SHP77 (cell line): ENCODE data around the gene WDR88.
A peak's percentile ranks its signal among the peaks of the same experiment; 100 is the strongest.
"Not testable (repeated sequence)": the region's sequence is repeated elsewhere in the genome, so short reads cannot be mapped to it uniquely, and the experiment has no call there.

Experiments used
- DNase-seq, 2 experiments: peaks; one replicate each; lab custom pipeline; 2025; lab: John Stamatoyannopoulos, UW

WDR88 gene

DNA sequence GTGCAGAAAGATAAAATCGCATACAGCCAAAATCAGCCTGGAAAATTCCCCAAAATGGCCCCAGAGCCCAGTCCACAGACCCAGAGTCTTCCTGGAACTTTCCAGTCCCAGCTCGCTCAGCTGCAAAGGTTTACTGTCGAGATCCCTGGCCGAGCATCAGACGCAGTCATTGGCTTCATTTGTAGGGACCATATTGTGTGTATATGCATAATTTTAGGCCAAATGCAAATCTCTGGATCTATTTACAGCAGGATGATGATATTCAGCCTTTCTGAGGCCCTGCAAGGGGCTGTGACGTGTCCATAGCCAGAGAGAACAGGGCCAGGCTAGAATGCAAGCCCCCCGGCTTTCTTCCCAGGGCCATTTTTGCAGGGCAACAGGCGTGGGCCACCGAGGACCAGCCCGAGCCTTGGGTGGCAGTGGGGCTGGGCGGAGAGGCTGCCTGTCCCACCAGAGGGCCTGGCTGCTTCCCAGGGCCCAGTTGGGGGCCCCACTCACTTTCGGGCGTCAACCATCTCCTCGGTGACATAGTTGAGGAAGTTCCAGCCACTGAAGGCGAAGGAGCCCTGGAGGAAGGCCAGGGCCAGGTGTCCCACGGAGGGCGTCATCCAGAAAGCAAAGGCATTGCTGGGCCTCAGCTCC is 80.0 kb downstream of the WDR88 start:
- no peak for DNase-seq

DNA sequence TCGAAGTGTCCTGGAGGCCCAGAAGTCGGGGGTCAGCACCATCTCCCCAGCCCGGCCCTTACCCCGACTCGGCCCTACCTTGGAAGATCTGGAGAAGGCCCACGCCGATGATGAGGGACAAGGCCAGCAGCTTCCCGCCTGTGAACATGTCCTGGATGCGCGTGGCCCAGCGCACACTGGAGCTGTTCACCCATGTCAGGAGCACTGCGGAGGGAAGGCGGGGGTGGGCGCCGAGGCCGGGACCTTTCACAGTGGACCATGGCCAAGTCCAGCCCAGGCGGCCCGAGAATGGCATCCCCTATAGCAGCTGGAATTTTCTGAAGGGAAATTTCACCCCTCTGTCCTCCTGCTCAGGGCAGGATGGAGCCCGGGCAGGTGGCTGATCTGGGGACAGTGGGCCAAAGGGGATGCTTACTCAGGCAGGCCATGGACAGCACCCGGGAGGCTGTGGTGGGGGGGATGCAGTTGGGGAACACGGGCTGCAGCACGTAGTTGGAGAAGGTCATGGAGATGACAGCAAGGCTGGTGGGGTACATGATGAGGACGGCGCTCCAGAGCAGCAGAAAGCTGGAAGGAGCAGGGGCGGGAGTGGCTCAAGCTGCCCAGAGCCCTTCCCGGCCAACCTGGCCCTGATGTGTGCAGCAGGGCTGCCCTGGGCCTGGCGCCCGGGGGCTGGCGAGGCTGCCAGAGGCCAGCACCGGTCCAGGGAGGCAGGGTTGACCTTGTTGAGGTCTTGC is 80.7 kb downstream of the WDR88 start:
- DNase-seq, result no peak

DNA sequence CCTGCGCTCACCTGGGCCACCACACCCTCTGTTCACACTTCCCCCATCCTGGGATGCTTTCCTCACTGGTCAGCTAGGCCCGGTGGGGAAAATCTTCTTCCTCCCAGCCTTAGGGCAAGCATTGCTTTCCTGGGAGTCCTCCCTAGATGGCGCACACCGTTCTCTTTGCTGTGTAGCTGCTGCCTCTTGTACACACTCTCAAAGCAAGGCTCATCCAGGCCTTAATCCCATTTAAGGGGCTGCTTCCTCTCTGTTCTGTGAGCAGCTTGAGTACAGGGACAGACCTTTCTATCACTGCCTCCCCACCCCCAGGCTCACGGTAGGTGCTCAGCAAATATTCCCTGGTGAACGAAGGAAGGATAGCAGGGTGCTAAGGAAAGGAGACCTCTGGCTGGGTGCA is 82.7 kb downstream of the WDR88 start:
- DNase-seq, result peak; percentile 44 to 67

DNA sequence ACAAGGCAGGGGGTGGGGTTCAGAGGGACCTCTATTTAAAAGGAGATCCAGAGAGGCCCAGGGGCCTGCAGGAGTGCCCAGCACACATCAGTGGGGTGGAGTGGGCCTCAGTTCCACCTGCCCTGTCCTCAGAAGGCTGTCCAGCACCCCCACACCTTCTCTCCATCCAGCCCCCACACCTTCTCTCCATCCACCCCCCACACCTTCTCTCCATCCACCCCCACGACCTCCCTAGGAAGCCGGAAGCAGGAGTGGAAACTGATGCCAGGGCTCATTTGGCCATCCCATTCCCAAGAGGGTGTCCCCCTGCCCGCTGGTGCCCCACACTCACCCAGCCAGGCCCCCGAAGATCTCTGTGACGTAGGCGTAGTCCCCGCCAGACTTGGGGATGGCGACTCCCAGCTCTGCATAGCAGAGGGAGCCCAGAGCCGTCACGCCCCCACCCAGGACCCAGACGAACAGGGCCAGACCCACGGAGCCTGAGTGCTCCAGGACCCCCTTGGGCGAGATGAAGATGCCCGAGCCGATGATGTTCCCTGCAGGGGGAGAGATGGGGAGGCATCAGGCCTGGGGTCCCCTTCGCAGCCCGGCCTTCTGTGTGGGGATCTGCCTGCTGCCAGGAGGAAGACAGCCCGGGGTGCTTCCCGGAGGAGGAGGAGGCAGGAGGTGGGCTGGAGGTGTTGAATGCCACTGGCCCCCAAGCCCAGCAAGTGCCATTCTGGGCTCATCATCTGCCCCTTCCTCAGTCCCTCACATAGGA is 83.7 kb downstream of the WDR88 start:
- no peak for DNase-seq

DNA sequence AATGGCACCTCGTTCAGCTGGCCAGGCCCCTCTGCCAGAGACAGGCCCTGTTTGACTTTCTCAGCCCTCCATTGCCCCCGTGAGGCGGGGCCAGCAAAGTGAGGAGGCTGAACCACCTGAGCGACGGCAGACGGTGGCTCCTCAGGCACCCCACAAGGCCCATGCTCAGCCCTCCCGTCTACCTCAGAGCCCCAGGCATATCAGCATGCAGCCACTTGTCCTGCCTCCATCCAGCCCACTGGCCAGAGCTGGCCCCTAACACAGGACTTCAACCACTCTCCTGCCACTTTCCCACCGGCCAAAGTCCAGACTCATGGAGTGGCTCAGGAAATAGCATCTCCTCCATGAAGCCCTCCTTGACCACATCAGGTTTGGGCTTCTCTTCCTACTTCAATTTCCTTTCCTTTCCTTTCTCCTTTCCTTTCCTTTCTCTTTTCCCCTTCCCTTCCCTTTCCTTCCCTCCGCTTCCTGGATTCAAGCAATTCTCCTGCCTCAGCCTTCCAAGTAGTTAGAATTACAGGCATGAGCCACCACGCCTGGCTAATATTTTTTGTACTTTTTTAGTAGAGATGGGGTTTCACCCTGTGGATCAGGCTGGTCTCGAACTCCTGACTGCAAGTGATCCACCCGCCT is 84.4 kb downstream of the WDR88 start:
- no peak for DNase-seq

DNA sequence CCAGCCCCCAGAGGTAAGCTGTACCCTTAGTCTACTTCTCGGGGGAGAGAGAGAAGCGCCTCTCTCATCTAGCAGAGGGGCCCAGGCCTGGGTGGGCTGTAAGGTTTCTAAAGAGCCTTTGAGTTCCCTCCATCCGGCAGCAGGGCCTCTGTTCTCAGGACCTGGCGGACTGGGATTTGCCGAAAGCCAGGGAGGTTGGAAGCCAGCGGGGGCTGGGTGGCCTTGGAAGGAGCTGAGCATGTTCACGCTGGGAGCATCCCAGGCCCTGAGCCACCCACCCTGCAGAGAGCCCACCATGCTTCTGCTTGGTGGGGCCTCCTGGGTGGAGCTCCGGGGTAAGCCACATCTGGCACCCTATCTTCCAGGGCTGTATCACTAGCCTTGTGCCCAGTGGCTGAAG is 86.0 kb downstream of the WDR88 start:
- DNase-seq, result no peak

DNA sequence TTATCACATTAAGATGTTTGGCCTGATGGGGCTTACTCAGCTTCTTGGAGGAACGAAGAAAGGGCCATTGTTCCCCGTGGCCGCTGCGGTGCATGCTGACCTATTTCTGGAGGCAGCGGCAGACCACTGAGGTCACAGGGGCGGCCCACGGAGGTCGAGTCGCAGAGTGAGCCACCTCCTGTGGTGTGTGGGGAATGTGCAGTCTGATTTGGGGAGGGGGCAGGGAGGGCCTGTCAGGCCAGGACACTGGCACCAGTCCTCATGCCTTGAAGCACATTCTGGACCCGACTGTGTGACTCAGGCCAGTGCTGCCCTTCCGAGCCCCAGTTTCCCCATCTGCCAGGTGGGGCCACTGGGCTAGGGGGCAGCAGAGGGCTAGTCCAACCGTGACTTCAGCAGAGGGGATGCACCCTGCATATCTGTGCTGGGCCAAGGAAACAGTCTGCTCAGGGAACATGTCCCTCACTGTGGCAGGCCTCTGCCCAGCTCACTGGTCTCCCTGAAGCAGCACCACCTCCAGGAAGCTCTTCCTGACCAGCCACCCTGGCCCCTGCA is 87.4 kb downstream of the WDR88 start:
- no peak for DNase-seq

DNA sequence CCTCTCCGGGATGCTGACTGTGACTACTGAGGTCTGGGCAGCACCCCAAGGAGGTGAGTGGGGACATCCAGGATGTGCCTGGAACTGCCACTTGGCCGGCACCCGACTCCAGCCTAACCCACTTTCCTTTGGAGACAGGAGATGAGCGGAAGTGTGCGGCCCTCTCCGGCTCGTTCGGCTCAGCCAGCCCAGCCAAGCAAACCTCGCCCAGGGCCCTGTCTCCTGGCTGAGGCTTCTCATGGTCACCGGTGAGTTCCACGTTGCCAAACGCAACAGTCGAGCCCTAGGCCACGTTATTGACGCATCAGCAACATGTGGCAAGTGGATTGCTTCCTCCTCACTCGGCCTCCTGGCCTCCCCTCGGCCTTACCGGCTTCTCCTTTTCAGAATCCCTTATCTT is 88.2 kb downstream of the WDR88 start:
- DNase-seq, result no peak

DNA sequence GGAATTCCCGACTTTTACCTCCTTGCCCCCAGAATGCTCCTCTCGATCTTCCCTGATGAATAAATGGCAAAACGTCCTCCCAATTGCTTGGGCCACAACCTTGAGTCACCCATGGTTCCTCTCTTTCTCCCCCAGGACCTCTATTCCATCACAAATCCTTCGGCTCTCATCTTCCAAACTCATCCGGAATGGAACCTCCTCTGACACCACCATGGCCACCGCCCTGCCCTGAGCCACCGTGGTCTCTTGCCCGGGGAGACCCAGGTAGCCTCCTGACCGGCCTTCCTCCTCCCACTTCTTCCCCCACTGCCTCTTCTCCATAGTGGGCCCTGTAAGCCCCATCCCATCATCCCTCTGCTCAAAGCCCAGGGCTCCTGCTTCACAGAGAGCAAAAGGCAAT is 88.8 kb downstream of the WDR88 start:
- DNase-seq, result no peak

DNA sequence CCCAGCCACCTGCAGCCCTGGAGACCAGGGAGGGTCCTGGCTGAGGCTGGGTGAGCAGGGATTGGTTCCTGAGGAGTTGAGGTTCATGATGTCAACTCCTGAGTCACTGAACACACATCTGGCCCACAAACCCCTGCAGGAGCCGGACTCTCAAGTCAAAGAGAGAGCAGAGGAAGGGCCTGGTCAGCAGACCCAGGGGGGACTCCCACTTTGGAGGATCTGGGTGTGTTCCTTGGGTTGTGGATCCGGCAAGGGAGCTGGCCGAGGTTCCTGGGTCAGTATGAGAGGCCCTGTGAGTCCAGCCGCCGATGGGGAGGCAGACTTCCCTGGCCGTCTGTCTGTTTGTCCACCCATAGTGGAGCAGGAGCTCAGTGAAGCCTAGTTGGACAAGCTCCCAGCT is 89.7 kb downstream of the WDR88 start:
- DNase-seq, result no peak

DNA sequence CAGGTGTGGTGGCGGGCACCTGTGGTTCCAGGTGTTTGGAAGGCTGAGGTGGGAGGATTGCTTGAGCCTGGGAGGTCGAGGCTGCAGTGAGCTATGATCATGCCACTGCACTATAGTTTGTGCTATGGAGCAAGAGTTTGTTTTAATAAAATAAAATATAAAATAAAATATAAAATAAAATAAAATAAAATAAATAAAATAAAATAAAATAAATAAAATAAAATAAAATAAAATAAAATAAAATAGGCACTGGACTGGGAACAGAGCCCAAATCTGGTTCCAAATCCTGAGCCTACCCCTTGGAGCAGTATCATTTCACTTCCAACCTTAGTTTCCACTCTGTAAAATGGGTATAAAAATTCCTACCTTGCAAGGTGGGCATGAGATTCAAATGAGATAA is 90.3 kb downstream of the WDR88 start:
- not testable (repeated sequence) for DNase-seq

DNA sequence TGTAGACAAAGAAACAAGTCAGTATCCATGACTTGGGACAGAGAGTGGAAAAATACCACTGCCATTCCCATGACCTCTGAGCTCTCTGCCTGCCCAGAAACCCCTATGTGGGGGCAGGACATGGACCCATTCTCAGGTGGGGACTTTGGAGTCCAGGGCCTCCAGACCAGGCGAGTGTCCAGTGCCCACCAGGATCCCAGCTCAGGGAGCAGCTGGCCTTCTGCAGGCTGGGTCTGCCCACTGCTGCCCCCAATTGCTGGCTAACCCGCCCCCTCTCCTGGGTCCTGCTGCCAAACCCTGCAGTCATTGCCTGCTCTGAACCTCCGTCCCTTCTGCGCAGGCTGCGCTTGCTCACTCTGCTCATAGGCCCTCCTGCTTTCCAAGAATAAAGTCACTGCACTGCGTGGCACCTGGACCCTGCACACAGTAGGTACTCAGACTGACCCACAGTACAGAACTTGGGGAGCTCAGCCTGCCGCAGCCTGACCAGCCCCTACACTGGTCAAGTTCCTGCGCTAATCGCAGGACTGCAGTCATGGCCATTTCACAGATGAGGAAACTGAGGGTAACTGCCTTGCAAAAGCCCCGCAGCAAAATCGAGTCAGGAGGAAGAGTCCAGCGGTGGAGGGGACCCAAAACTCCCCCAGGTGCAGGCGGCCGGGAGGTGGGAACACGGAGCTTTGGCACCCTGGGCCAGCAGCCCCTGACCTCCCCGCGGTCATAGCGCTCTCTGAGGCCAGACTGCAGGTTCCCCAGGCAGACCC is 93.0 kb downstream of the WDR88 start:
- DNase-seq, result no peak
